ENCODE measurements around the gene CDC42.

GRCh38 chr1:22119626-22120468 lies 67.3 kb downstream of the CDC42 start:
- TF ChIP-seq POLR2A (IDR thresholded peaks at IDR 0.05; ENCODE audit: low read depth) (no peak), EP300 (IDR thresholded peaks at IDR 0.05) (no peak), CTCF (IDR thresholded peaks at IDR 0.05) (no peak)
